ENCODE data around the gene ECSIT.
"Not testable (repeated sequence)": the region's sequence is repeated elsewhere in the genome, so short reads cannot be mapped to it uniquely, and the experiment has no call there.

Gene ECSIT

GRCh38 chr19:11465600-11465999 lies 63.3 kb downstream of the ECSIT start:
- no peak for TF ChIP-seq CTCF (IDR thresholded peaks at IDR 0.05; ENCODE audit: low read depth, low read length)

GRCh38 chr19:11464333-11465265 lies 64.3 kb downstream of the ECSIT start:
- no peak overlapping the region for H3K4me3 ChIP-seq (ENCODE audit: low read depth, low read length)
- TF ChIP-seq CTCF (IDR thresholded peaks at IDR 0.05; ENCODE audit: low read depth, low read length): no peak

More at GRCh38 chr19:11465600-11465999, 63.3 kb downstream of the ECSIT start:
- H3K4me3 ChIP-seq (ENCODE audit: low read depth, low read length): no peak overlapping the region

GRCh38 chr19:11463391-11463790 lies 65.5 kb downstream of the ECSIT start:
- TF ChIP-seq CTCF (IDR thresholded peaks at IDR 0.05; ENCODE audit: low read depth, low read length): no peak

GRCh38 chr19:11461453-11461852 lies 67.5 kb downstream of the ECSIT start:
- TF ChIP-seq CTCF (IDR thresholded peaks at IDR 0.05; ENCODE audit: low read depth, low read length): no peak
- no peak overlapping the region for H3K4me3 ChIP-seq (ENCODE audit: low read depth, low read length)

More at GRCh38 chr19:11463391-11463790, 65.5 kb downstream of the ECSIT start:
- H3K4me3 ChIP-seq (ENCODE audit: low read depth, low read length): no peak overlapping the region

GRCh38 chr19:11460207-11460606 lies 68.7 kb downstream of the ECSIT start:
- no peak for TF ChIP-seq CTCF (IDR thresholded peaks at IDR 0.05; ENCODE audit: low read depth, low read length)
- H3K4me3 ChIP-seq (ENCODE audit: low read depth, low read length): no peak overlapping the region

GRCh38 chr19:11458912-11459311 lies 70.0 kb downstream of the ECSIT start:
- not testable (repeated sequence) for H3K4me3 ChIP-seq (ENCODE audit: low read depth, low read length)

GRCh38 chr19:11458236-11458900 lies 70.6 kb downstream of the ECSIT start:
- no peak for TF ChIP-seq CTCF (IDR thresholded peaks at IDR 0.05; ENCODE audit: low read depth, low read length)
- no peak overlapping the region for H3K4me3 ChIP-seq (ENCODE audit: low read depth, low read length)

Measured in WI38 (cell line).